CD4-positive, alpha-beta T cell treated with Interleukin-17A for 4 hours (primary cell): Measurements from ENCODE around the gene CEP131.
A peak's percentile ranks its signal among the peaks of the same experiment; 100 is the strongest.

Experiments
- DNase-seq: peaks from one replicate; pipeline ENCODE4 v3.0.0-alpha.2; 2020; ENCODE audit warnings: mixed read lengths

CEP131 gene

DNA sequence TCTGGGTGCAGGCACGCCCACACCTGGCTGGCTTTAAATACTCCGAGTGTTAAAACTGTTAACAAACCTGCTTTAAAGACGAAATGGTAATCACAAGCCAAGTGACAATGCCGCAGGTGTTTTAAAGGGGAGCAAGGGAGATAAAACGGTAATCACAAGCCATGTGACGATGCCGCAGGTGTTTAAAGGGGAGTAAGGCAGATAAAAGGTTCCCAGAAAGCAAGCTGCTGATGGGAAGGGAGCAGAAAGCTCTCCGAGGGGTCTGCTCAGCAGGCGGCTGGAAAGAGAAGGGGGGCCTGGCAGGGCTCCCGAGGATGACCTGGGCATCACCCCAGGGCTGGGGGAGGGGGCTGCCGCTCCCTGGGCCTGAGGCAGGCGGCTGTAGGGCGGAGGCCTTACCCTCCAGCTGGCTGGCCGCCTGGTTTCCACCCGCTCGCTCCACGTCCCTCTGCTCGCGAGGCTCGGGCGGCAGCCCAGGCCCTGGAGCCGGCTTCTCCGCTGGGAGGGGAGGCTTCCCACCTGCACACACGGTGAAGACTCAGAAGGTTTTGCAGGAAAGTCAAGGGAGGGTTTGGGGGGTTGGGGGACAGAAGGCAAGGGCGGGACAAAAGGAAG is 28.4 kb upstream of the CEP131 start:
- no peak for DNase-seq

DNA sequence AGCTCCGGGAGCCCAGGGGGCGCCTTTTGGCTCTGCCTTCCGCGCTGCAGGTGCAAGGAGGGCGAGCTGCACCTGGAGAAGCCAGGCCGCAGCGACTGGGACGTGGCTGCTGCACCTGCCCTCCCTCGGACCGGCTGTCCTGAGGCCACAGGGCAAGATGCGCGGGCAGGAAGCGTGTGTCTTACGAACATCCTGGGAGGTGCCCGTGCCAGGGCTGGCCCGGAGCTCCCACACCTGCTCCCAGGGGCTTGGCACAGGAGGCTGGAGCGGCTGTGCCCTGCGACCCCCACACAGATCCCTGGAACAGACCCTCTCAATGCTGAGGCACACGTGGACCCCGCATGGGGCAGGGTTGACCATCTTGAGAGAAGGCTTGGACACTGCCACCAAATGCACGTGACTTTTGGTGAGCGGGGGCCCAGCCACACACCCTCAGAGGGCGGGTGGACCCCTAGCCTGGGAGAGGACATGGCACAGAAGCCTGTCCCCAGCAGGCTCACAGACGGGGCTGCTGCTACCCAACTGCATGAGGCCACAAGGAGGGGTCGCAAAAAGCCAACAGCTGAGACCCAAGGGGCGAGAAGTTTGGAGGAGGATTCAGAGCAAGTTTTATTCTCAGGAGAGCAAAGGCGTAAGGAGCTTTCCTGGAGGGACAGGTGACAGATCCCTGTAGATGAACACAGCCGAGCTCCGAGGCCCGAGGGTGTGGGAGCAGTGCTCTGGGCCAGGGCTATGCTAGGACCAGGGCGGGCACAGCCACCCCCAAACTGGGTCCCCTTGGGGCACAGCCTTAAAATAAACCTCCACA is 27.7 kb upstream of the CEP131 start:
- DNase-seq = no peak

DNA sequence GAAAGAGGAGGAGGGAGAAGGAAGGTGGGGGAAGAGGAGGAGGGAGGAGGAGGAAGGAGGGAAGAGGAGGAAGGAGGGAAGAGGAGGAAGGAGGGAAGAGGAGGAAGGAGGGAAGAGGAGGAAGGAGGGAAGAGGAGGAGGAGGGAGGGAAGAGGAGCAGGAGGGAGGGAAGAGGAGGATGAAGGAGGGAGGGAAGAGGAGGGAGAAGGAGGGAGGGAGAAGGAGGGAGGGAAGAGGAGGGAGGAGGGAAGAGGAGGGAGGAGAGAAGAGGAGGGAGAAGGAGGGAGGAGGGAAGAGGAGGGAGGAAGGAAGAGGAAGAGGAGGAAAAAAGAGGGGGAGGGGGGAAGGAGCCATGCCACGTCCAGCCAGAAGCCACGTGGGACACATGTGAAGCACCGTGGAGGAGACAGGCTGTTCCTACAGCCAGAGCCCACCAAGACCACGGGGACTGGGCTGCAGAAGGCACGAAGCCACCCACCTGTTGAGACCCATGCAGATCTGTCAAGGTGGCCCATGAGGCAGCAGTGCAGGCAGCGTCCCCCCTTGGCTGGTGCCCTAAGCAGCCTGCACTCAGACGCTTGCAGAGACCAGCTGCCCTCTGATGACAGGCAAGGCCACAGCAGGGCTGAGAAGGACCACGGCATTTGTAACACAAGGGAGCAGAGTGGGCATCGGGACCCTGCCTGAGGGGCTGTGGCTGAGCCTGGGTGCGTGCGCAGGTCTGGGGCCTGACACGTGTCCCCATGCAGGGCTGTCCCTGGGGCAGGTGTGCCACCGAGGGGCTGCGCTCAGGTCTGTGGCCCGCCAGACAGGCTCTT is 26.7 kb upstream of the CEP131 start:
- DNase-seq = no peak

DNA sequence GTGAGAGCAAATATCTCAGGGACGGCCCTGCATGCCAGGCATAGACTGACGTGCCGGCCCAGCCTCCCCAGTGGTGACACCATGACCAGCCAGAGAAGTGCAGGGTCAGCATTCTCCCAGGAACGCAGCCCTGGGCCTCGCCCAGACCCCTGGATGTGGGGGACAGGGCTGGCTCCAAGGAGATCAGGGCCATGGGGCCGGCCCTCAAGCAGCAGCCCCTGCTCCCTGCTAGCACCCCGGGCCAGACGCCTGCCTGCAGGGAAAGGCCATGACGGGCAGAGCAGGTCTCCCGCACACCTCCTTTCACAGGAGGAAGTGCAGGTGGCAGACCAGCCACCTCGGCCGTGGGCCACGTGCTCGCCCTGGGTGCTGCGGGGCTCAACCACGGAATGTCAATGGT is 25.9 kb upstream of the CEP131 start:
- DNase-seq = no peak

DNA sequence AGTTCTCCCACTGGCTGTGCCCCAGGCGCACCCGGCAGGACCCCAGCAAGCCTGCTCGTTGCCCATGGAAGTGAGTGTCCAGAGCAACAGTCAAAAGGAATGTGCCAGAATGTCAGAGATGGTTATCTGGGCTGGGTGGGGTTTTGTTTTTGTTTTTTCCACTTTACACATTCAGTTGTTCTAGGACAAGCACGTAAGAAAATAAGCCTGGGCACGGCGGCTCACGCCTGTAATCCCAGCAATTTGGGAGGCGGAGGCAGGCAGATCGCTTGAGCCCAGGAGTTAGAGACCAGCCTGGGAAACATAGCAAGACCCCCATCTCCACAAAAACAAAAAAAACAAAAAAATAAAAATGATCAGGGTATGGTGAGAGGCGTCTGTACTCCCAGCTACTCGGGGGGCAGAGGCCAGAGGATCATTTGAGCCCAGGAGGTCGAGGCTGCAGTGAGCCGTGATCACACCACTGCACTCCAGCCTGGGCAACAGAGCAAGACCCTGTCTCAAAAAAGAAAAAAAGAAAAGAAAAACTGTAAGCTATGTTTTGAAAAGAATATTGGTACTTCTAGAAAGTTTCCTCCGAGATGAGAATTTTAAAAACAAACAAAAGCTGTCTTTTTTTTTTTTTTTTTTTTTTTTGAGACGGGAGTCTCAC is 24.7 kb upstream of the CEP131 start:
- no peak for DNase-seq

DNA sequence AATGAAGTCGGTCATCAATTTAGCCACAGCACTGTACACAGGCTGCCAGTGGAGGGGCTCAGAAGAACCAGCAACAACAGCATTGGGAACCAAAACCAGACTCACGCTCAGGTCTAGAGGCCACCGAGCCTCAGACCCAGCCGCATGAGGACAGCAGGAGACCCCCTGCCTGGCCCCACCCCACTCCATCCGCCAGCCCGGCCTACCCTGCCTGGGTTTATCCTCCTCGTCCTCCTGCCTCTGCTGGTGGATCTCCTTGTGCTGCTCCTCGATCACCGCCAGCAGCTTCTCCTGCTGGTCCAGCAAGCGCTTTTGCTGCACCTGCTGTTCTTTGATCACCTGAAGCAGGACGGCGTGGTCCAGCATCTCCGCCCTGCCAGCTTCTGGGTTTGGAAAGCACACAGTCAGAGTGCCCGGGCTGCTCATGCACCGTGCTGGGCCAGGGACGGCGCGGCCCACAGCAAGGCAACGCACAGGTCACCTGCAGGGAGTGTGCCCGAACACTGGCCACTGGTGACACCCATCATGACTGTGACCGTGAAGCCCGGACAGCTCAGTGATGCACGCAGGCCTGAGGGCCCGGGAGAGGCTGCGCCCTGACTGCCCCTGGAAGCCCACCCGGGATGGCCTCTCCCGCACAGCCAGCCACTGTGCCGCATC is 24.0 kb upstream of the CEP131 start:
- DNase-seq = no peak

DNA sequence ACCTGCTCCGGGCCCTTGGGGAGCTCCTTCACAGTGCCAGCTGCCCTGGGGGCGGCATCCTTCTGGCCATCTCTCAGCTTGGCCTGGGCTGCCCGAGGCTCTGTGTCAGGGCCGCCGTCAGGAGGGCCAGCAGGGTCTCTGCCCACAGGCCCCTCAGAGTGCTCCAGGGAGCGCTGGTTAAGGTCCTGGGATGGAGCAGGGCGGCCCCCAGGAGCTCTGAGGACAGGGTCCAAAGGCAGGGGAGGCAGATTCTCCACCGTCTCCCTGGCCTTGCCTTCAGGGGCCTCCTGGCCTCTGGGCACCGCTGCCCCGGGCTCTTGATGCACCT is 23.5 kb upstream of the CEP131 start:
- DNase-seq = no peak

DNA sequence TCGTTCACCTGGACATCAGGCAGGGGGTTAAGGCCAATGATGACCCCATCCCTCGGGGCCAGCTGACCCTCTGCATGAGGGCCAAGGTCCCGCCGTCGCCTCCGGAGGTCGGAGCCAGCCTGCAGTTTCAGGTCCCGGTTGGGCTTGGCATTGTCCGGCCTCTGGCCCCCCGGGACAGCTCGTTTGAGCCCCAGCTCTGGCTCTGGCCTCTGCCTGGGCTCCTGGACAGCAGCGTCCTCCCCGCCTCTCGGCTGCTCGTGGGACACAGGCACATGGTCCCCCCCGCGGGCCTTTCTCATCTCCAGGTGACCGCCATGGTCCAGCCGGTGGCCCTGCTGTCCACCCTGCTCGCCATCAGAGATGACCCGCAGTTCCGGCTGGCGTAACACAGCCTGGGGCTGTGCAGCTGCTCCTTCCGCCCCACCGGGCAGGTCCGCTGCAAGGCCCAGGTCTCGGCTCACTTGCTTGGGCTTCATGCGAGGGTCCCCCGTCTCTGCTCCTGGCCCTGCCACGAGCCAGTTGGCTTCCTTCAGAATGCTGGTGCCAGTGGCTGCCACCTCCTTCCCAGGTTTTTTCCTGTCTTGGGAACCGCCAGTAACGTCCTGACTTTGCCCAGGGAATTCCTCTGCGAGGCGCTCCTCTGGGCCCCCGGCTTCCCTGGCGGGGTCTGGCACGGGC is 23.0 kb upstream of the CEP131 start:
- DNase-seq = no peak

DNA sequence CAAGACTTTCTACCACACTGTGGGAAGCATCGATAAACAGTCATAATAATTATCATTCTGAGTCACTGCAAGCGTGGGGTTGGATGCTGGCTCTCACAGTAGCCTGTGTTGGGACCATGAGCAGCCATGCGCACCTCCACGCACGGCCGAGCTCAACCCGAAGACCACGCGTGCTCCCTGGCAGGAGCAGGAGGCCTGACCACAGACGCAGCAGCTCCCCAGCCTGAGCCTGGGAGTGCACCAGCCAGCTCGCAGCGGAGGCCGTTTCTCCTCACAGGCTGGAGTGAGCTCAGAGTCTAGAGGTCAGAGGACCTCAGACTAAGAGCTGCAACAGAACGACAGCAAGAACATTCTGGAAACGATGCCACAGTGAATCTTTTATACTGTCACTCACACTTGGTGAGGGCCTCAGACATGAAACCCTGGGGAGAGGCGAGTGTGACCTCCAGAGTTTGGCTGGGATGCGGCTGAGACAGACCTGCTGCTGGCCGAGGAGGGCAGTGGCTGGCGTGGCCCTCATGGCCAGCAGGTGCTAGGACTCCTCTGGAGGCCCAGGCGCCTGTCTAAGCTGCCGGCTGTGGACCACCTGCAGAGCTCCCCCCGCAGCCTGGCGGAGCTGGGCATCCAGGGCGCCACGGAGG is 22.4 kb upstream of the CEP131 start:
- no peak for DNase-seq

DNA sequence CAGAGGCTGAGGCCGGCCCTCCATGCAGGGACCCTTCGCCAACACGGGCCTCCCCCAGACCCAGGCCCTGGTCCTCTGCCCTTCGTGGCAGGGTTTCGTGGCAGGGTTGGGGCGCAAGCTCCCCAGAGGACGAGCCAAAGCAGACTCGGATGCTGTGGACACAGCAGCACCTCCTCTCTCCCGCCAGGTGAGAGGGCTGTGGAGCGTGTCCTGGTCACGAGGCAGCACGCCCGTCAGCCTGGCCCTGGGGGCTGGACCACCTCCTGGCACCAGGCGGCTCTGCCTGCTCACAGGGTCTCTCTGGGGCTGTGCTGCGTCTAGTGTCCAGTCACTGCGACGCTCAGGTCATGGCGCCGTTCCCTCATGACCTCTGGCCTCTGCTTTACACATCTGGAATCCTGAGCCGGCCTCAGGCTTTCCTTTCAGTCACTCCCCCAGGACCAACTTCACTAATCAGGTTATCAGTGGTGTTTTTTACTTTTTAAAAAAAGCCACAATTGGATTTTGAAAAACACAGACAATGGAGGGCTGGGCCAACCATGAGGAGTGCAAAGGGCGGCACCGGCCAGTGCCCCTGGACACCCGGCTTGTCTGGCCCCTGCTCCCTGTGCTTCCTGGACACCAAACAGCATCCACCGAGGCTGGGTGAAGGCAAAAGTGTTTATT is 21.7 kb upstream of the CEP131 start:
- DNase-seq = no peak

DNA sequence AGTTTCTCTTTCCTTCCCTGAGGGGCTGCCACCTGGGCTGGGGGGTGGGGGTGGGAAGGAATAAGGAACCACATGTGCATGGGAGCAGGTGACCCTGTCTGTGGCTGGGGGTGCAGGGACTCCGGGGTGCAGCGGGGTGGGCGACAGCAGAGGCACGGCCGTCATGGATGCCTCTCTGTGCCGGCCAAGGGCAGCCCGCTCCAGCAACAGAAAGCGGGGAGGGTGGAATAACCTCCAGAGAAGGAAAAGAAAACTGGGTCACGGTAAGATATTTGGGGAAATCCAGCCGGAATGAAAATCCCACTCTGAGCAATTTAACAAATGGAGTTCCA is 20.5 kb upstream of the CEP131 start:
- no peak for DNase-seq

DNA sequence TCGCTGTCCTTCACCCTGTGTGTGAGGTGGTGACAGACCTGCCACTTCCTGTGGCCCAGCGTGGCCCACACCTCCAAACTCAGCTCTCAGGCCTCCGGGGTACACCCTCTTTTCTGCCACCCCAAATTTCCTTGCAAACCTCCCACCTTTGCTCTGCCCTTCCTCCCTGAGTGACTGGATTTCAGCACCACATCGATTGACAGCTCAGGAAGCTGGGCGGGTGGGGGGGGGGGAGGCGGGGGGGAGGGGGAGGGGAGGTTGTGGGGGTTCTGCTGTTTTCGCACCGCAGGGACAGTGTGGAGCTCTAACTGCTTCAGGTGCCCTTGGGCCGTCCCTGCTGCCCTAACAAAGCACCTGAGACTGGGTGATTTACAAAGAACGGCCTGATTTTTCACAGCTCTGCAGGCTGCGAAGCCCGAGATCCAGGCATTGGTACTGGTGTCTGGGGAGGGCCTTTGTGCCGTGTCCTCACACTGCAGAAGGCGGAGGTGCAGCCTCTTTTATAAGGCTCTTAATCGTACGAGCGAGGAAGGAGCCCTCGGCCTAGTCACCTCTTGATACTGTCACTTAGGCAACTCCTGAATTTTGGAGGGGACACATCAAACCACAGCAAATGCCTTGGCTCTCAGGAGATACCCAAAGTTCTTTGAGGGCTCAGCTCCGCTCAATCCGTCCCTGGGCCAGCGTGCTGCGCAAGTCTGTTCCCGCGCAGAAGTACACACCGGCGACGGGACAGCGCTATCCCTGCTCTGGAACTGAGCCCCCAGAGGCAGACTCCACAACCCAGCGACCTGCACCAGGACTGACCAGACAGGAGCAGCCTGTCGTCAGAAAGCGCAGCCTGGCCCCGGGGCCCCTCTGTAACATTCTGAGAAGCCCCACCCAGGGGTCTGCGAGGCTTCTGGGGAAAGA is 19.9 kb upstream of the CEP131 start:
- DNase-seq = no peak

DNA sequence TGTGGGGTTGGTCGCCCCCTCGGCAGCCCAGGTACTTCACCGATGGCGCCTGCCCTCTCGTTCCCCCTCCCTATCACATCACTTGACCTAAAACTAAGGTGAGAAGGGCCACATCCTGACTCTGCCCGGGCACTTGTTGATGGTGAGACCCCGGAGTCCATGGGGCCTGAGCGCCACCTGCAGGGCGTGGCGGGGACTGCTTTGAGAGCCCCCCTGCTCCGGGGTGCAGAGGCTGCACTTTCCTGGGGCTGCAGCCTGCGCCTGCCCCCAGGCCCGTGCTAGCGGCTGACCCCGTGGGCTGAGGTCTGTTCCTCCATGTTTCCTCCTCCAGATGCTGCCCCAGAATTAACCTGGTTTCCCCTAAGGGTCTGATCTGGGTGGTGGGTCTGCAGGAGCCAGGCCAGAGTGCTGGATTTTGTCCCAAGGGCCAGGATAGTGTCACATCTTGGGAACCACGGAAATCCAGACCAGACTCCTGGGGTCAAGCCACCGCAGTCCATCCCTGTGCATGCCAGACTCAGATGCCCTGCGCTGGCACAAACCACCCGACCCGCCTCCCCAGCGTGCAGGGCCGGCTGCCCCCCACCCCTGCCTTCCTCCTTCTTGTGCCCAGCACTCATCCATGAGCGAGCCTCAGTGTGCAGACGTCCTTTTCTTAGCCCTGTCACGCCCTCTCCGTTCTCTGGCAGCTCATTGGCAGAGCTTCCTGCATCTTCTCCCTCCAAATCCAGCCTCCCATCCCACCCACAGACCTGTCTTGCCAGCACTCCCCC is 19.1 kb upstream of the CEP131 start:
- peak; percentile 71 for DNase-seq

DNA sequence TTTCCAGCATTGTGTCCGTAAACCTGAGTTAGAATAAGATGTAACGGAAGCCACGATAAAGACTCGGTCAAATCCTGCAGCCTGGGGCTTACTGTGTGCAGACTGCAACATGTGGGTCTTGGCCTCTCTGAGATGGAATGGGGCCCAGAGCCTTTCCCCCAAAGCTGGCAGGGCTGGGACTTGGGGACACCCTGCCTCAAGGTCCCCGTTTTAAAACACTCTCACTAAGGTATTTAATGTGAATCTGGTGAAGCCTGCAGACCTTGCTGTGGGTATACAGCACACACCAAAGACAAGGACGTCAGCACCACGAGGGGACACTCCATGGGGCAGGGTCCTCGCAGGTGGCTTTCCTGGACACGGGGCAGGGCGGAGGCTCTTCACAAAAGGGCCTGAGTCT is 18.4 kb upstream of the CEP131 start:
- no peak for DNase-seq

DNA sequence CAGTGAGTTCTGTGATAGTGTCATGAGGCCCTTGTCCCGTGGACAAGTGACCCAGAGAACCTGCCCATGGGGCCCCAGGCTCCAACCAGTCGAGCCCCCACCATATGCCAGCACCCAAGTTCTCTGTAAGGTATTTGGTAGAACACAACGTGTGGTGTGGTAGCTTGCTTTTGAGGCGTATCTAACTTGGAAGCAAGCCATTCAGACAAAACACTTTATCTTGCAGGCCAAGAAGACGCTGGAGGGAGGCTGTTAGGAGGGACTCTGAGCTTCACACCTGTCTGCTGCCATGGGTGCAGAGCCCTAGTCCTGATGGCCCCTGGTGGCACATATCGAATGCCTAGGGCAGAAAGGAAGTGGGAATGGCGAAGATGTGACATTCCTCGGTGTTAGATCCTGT is 18.0 kb upstream of the CEP131 start:
- DNase-seq = no peak

DNA sequence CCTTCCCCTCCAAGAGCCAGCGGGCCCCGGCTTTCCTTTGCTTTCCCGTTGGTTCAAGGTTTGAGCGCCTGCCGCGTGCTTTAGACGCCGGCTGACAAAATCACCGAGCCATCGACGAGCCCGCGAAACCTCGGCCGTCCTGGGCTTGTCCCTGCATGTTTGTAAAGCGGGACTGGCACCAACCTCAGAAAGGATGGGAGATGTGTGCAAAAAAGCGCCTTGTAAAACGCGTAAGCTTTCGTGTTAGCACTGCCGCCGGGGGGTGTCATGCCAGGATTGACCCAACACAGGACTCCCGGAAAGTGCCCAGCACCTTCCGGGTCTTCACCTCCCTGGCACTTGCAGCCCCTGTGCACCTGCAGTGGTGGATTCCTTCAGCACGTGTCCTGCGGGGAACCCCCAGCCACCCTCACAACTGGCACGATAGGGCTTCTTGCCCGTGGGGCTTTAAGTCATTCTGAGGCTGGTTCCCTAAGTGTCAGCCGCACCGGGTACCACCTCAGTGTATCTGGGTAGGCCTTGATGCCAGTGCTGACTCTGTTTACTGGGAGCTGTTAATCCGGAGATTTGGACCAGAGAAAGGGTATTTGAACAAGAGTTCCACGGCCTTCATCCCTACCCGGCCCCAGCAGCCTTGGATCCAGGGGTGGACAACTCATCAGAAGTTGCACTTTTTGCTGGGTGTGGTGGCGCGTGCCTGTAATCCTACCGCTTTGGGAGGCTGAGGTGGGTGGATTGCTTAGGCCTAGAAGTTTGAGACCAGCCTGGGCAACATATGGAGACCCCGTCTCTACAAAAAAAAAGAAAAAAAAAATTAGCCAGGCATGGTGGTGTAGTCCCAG is 17.2 kb upstream of the CEP131 start:
- peak; percentile 14 for DNase-seq

DNA sequence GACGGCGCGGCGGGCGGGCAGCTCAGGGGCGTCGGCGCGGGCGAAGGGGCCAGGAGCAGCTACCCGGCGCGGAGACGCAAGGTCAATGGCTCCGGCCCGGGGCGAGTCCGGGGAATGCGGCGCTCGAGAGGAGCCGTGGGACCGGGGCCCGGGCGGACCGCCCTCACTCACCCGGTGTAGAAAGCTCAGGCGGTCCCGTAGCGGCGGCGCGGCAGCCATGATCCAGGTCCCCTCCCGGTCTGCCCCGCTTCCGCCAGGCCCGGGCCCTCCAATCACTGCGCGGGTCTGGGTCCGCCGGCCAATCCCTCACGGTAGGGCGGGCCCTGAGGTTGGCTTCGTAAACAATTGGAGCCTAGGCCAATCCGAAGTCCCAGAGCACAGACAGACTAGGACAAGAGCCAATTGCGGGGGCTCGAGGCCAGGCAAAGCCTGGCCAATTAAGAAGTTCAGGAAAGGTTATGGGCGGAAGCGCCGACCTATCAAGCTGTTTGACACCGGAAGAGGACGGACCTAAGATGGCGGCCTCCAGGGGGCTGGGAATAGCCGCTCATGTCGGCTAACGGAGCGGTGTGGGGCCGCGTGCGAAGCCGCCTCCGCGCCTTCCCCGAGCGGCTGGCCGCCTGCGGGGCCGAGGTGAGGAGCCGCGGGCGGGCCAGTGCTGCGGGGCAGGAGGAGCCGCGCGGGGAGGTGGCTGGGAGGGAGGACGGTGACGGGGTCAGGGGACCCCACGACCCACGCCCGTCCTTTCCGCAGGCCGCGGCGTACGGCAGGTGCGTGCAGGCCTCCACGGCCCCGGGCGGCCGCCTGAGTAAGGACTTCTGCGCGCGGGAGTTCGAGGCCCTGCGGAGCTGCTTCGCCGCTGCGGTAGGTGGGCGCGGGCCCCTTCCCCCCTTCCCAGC is 16.3 kb upstream of the CEP131 start, which contains the start of the genes NDUFAF8 and TEPSIN:
Gene NDUFAF8 (plus strand): TSS at position 504 of the 899 bp plus-strand sequence. CDS start 46 bp downstream, at position 550.
Gene TEPSIN (minus strand): TSS at position 241 of the 899 bp plus-strand sequence. CDS start 22 bp downstream, at position 219.
- peak; percentile 94 for DNase-seq
